ENCODE measurements around the gene MATCAP1. TPM values are rescaled to one million over a fixed set of nuclear protein-coding genes. Genes with fewer than 3 reads are reported as not detected.

Gene MATCAP1
- polyA plus RNA-seq, 4 donors: 23.9 to 68.7 (median 45.6) TPM

DNA sequence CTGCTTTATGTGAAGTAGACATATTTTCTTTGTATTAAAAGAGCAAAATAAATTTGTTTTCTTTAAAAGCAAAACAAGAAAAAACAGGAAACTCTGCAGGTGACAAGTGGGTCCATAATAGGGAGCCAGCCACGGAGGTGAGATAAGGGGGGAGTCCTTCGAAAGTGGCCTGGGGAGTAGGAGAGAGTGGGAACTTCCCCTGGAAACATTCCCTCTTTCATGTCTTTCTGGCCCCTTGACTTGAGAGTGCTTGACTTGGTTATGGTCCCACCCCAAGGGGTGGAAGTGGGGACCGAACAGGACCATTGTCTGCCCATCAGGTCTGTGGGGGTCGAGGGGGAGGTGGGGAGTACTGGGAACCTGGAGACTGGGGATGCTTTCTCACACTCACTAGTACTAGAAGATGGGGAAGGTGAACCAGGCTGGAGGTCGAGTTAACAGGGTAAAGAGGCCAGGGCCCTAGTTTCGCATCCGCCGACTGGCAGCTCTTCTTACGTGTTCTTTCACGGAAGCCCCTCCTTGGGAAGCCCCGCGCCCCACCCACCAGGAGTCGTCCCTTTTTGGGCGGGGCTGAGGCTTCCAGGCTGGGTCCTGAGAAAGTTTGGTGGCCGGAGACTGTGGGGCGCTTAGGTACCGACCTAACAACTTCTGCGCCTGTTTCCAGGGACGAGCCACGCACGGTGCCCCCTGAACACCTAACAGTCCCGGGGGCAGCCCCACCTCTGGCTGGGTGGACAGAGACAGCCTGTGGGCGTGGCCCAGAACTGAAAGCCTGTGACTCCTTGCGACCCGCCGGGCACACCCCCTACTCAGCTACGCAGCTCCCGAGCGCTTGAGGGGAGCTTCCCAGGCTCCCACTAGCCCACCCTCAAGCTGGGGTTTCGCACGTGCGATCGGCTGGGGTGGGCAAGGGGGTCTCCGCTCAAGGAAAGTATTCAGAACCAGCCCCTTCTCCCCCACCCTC, 24.8 kb downstream of the MATCAP1 start:
- DNase-seq (ENCODE audit: low read depth in 4 of 4, low spot score in 2 of 4): no peak

DNA sequence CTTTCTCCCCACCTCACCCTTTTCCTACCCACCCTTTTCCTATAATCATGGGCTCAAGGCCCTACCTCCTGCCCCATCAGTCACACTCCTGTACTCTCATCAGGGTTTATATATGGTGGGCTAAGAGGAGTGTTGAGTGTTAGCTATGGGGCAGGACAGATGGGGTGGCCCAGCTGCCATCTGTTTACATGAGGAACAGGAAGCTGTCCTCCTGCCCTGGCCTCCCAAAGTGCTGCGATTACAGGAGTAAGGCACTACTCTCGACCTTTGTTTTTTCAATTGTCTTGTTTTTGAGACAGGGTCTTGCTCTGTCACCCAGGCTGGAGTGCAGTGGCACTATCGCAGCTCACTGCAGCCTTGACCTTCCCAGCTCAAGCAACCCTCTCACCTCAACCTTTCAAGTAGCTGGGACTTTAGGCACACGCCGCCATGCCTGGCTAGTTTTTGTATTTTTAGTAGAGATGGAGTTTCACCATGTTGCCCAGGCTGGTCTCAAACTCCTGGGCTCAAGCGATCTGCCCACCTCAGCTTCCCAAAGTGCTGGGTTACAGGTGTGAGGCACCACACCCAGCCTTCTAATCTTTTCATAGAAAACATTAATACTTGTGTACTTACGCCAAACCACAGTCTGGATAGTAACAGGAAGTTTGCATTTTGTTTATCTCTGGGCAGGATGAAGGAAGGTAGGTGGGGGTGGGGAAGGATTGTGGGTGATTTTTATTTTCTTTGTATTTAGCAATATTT, 25.7 kb downstream of the MATCAP1 start:
- DNase-seq (ENCODE audit: low read depth in 4 of 4, low spot score in 2 of 4): no peak

DNA sequence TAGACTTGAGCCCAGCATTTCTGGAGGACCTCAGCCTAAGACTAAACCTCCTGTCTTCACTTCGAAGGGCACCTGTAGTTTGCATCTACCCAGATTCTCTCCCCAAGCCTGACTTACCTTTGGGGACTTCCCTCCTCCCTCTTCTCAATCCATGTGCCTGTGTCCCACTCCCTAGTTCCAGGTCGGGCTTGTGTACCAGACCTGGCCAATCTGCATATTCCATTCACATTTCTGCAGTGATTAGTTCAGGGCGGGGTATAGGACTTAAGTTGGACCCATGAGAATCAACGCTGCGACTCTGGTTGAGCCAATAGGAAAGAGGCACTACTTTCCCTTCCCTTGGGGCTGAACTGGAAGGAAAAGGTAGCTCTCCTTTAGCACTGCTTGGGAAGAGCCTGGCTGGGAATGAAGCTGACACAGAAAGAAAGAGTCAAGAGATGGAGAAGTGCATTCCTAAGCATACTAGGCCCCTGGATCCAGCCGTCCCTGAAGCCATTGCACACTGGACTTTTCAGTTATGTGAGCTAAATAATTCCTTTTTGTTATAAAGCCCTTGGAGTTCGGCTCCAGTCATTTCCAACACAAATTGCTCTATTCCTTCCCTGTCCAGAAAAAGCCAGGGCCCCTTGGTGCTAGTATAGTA, 26.5 kb downstream of the MATCAP1 start:
- DNase-seq (ENCODE audit: low read depth in 4 of 4, low spot score in 2 of 4): no peak

DNA sequence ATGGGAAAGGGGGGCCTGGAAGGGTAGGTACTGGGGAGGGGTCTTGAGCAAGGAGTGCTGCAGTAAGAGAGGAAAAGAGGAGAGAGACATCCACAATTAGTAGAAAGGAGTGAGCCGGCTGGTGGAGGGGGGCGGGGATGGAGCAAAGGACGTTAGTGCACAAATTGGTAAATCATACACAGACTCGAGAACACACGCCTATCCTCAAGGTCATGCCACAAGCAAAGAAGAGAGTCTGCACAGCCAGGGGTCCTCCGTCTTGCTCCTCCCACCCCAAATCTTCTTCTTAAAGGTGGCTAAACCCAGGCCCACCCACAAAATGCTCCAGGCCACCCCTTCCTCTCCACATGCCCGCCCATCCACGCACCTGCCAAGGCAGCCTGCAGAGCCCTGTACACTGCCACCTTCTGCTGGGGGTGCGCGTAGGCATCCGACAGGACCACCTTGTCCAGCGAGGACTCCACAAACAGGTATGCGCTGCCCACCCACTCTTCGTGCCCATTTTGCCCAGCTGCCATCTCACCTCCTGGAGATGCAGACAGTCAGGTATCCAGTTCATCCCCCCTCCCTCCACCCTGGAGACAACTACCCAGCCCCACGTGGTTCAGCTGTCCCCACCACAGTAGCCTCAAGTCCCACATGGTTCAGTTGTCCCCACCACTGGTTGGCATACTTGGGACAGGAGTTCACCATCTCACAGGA, 27.5 kb downstream of the MATCAP1 start:
- no peak for DNase-seq (ENCODE audit: low read depth in 4 of 4, low spot score in 2 of 4)

GRCh38 chr16:67155295-67156142, 28.2 kb downstream of the MATCAP1 start:
- DNase-seq (ENCODE audit: low read depth in 4 of 4, low spot score in 2 of 4): no peak

GRCh38 chr16:67154578-67155294, 29.0 kb downstream of the MATCAP1 start:
- no peak for DNase-seq (ENCODE audit: low read depth in 4 of 4, low spot score in 2 of 4)

GRCh38 chr16:67151431-67152097, 32.2 kb downstream of the MATCAP1 start:
- DNase-seq (ENCODE audit: low read depth in 4 of 4, low spot score in 2 of 4): no peak

GRCh38 chr16:67150833-67151396, 32.8 kb downstream of the MATCAP1 start, which contains the start of gene B3GNT9:
B3GNT9 (minus strand) TSS chr16:67150998; CDS start chr16:67150485, 513 bp downstream.
- DNase-seq (ENCODE audit: low read depth in 4 of 4, low spot score in 2 of 4): no peak

GRCh38 chr16:67150047-67150832, 33.5 kb downstream of the MATCAP1 start:
- no peak for DNase-seq (ENCODE audit: low read depth in 4 of 4, low spot score in 2 of 4)

DNA sequence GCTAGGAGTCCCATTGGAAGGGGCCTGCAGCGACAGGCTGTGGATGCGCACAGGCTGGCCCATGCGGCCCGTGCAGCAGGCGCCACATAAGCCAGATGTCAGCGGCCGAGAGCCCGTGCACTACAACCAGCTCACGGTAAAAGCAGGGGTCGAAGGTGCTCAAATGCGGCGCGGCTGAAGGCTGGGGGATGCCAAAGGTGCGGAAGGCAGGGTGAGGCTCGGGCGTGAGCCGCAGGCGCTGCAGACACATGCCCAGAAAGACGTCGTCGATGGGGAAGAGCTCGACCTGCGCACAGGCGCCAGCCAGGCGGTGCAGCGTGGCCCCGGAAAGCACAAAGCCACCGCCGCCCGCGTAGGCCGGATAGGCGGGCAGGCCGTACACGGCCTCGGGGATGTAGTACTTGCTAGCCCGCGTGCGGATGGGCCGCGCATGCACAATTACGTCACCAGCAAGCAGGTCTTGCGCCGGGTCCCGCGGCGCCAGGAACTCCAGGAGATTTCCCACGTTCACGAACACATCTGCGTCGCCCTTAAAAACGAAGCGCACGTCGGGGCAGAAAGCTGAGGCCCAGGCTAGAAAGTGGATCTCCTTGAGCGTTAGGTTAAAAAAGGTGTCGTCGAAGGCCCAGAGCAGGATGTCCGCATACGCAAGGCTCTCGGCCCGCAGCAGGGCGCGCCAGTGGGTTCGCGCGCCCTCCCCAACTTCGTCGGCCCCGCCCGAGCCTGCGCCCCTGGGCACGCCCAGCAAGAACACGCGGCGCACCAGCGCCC, 34.3 kb downstream of the MATCAP1 start:
- DNase-seq (ENCODE audit: low read depth in 4 of 4, low spot score in 2 of 4): no peak

DNA sequence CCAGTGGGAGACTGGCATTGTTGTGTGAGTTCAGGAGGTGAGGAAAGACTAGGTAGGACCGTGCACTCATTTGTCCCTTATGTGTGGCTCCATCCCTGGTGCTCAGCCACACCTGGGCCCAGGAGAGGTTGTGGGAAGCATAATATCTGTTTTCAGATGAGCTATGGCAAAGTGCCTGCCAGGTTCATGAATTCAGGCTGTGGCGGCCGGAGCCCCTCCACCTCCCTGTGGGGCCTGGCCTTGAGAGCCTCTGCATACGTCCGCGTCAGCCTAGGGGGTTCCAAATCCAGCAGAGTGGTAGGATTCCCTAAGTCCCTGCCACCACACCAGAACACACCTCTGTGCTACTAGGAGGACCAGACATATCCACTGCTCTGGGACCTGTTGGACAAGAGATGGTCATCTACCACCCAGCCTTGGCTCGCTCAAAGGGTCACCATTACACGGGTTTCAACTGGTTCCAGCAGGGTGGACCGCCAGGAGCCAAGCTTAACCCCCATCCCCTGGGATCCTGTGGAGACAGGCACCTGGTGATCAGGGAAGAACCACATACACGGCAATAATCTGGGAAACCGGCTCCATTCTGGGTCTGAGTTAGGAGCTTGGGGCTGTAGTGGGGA, 35.0 kb downstream of the MATCAP1 start:
- DNase-seq (ENCODE audit: low read depth in 4 of 4, low spot score in 2 of 4): no peak

- DNase-seq (ENCODE audit: low read depth in 4 of 4, low spot score in 2 of 4): no peak
These were observed 35.5 kb downstream of the MATCAP1 start for GRCh38 chr16:67148221-67148620.

DNA sequence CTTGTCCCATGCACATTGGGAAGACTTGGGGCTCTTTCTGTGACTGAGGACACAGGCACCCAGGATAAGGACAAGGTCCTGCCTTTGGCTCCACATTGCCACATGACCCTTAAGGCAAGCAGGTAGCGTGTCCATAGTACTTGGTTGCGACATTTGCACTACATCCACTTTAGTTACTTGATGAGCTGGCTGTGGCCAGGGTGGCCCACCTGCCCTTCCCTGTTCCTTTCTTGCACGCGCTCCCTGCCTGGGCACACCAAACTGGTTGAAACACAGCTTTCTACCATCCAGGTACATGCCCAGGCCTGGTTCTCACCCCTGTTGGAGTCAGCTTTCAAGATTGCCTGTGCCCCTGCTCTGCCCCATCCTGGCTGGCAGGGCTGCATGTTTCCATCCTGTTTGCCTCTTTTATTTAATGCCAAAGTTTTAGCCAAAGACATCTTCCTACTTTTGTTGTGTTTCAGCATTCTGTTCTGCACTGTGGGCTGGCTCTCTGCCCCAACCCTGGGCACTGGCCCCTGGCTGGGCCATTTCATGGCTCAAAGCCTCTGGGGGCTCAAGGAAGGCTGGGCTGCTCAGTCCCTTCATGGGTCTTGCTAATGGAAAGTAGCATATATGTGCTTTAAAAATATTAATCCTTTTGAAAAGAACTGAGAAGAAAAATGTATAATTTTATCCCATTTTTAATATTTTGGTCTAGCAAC, 36.2 kb downstream of the MATCAP1 start:
- DNase-seq (ENCODE audit: low read depth in 4 of 4, low spot score in 2 of 4): no peak

DNA sequence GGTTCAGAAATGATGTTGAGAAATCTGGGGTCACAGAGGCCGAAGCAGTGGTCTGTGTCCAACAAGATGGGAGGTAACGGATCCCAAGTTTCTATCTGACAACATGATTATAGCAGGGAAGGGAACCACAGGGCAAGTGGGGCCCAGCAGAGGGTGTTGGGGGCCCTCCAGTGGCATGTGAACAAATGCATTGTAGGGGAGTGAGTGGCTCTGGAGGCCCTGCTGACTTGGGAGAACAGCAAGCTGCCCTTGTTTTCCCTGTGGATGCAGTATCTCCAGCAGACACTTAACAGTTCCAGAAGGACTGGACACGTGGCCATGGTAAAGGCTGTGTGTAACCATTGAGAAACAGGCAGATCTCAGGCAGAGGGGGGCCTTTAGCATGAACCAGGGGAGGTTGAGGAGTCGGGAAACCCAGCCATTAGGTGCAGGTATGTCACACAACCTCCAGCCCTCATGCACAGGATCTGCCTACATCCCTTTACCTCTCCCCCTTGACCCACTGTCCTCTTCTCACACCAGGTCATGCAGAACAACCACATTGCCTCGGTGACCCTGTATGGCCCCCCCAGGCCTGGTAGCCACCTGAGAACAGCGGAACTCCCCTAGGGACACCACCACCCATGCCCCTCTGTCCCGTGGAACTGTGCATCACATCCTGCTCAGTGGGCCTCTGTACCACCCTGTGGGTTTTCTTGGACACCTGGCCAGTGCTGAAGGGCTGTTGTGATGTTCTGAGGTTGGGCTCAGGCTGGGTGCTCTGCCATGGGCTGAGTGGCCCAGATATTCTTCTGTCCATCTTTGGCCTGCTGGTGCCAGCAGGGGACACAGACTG, 37.0 kb downstream of the MATCAP1 start:
- no peak for DNase-seq (ENCODE audit: low read depth in 4 of 4, low spot score in 2 of 4)

DNA sequence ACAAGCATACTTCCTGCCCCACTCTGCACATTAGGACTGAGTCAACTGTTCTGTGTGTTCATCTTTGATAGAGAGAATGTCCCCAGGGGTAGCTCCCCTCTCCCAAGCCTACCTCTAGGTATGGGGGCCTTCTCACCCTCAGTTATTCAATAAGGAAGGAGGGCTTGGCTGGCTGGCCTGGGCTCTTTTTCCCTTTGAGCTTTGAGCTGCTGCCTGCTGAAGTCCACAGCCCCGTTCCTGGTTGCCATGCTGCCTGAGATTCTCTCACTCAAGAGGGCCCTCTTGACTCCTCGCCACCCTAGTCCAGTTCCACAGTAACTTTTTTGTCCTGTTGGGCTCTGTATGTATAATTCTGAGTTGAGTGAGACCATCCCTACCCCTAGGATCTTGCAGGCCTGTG, 38.0 kb downstream of the MATCAP1 start:
- DNase-seq (ENCODE audit: low read depth in 4 of 4, low spot score in 2 of 4): no peak

All from left renal cortex interstitium (tissue), 4 donors.